Measurements from ENCODE around the gene ZNF600.
"Not testable (repeated sequence)": the region's sequence is repeated elsewhere in the genome, so short reads cannot be mapped to it uniquely, and the experiment has no call there.

Gene ZNF600

DNA sequence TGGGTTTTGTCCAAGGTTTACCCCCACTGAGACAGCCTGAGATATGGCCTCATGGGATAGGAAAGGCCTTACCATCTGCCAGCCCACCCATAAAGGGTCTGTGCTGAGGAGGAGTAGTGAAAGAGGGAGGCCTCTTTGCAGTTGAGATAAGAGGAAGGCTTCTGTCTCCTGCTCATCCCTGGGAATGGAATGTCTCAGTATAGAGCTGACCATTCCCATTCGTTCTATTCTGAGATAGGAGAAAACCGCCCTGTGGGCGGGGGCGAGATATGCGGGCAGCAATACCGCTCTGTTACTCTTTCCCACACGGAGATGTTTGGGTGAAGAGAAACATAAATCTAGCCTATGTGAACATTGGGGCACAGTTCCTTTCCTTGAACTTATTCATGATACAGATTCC, 45.2 kb downstream of the ZNF600 start:
- DNase-seq = not testable (repeated sequence)

DNA sequence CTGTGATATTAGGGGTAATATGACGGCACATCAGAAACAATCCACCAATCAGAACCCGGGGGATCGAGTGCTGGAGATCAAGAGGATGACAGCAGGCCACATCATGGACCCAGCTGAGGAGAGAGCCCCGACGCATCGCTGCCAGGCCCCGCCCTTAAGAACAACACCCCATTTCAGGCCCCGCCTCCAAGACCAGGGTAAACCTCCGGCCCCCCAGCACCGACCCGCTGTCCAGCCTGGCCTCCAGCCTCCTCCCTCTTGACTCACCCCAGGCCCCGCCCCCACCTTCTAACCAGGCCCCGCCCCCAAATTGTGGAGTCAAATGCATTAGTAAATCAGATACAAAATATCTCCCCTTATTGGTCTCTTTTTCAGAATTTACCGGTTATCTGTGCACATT, 47.0 kb downstream of the ZNF600 start:
- no peak for DNase-seq

DNA sequence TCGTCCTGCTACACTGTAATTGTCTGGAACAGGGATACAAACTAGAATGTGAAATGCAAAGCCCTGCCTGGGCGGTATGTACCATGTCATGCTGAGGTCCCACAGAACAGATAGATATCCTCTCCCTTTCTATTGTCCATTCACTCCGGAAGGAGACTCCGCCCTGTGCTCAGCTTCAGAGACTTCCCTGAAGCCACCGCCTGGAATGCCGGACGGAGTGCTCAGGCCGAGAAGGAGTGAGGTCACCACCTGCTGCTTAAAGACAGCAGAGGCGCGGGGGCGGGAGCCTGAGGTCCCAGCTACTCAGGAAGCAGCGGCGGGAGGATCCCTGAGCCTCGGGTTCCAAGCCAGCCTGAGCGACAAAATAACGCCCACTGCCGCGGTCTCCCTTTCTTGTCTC, 50.9 kb downstream of the ZNF600 start:
- DNase-seq = peak; percentile 51

DNA sequence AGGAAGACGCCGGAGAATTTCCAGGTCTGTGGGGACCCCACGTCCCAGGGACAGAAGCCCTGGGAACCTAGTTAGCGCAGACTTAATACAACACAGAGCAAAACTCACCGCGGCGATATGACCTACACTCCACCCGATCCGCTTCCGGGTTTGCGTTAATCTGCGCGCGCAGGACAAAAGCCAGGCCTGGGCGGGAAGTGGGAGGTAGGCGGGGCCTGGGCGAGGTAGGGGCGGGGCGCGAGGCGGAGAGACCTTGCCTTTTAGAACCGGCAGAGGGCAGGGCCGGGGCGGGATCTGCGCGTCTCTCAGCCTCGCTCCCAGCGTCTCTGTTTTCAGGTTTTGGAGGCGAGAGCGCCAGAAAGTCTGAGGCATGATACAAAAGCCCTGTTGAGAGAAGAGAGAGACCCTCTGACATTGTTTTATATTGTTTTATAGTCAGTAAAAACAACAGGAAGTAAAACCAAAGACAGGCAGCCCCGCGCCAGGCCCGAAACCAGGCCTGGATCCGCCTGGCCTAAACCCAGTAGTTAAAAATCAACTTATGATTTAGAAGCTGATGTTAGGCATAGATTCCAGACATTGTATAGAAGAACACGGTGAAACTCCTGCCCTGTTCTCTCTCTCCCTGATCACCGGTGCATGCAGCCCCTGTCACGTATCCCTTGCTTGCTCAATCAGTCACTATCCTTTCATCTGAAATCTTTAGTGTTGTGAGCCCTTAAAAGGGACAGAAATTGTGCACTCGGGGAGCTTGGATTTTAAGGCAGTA, 51.5 kb downstream of the ZNF600 start, which contains the start of gene ZNF611:
Gene ZNF611, minus strand, starts transcription at position 152 of the 769 bp plus-strand sequence. CDS start 19,150 bp downstream, outside the sequence.
- peak; percentile 91 for DNase-seq

DNA sequence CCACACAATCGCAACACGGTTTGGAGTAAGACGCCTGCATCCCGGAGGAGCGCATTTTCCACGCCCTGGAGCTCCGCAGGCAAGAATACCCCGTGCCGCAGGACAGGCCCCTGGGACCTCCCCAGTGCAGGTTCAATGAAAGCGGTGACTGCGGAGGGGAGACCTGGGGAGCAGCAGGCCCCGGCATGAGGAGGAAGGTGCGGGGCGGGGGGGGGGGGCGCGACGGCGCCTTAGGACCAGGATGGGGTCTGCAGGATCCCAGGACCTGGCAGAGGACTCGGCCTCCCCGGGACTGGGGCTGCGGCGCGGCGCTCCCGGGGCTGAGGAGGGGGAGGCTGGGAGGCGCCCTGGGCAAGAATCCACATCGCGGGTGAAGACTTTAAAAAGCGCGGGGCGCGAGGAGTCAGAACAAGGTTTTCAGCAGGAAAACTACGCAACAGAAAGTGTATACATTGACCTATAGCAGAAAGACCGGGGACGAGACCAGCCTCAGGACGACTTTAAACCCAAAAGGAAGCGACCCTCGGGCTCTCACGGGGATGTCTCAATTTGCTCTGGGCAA, 52.2 kb downstream of the ZNF600 start:
- no peak for DNase-seq

DNA sequence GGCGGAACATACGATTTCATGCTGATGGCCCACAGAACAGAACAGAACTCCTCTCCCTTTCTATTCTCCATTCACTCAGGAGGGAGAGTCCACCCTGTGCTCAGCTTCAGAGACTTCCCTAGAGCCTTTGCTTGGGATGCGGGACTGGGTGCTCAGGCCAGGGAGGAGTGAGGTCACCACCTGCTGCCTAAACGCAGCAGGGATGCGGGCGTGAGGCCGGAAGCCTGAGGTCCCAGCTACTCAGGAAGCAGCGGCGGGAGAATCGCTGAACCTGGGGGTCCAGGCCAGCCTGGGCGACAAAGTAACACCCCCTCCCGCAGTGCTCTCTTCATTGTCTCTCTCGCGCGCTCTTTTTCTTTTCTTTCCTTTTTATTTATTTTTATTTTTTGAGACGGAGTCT, 60.5 kb downstream of the ZNF600 start:
- DNase-seq = not testable (repeated sequence)

DNA sequence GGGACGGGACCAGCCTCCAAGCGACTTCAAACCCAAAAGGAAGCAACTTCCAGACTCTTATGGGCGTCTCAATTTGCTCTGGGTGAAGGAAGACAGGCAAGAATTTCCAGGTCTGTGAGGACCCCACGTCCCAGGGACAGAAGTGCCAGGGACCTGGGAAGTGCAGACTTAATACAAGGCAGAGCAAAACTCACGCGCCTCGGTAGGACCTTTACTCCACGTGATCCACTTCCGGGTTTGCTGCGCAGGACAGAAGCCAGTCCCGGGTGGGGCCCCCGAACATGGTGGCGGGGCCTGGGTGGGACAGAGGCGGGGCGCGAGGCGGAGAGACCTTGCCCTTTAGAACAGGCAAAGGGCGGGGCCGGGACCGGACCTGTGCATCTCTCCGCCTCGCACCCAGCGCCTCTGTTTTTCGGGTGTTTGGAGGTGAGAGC, 61.0 kb downstream of the ZNF600 start:
- DNase-seq = no peak

DNA sequence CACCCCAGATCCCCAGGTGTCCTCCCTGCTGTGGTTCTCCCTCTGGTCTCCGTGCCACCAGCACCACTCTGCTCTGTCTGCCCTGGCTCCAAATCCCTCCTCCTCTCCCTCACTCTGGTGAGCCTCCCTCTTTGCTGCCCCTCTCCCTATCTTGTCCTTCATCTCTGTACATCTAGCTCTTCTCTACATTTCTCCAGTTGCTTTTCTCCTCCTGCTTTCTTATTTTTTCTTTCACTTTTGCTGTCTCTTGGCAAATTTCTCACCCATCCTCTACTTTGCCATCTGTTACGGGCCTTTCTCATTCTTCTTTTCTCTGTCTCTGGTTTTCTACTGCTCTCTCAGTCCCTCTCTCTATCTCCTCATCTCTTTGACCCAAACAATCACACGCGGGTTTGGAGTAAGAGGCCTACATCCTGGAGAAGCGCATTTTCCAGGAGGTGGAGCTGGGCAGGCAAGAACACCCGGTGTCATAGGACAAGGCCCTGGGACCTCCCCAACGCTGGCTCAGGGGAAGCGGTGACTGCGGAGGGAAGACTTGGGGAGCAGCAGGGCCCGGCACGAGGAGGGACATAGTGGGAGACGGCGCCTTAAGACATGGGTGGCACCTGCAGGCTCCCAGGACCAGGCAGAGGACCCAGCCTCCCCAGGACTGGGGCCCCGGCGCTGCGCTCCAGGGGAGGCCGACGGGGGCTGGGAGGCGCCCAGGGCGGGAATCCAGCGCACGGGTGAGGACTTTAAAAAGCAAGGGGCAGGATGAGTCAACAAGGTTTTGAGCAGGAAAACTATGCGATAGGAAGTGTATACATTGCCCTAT, 61.7 kb downstream of the ZNF600 start:
- DNase-seq = no peak

DNA sequence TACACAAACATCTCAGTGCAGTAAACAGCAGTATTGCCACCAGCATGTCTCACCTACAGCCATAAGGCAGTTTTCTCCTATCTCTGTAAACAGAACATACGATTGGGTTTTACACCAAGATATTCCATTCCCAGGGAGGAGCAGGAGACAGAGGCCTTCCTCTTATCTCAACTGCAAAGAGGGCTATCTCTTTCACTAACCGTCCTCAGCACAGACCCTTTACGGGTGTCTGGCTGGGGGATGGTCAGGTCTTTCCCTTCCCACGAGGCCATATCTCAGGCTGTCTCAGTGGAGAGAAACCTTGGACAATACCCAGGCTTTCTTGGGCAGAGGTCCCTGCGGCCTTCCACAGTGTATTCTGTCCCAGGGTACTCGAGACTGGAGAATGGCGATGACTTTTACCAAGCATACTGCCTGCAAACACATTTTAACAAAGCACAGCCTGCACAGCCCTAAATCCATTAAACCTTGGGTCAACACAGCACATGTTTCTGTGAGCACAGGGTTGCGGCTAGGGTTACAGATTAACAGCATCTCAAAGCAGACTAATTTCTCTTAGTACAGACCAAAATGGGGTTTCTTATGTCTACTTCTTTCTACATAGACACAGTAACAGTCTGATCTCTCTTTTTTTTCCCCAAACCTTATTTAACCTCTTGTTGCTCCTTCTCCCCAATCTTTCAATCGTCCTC, 62.5 kb downstream of the ZNF600 start:
- not testable (repeated sequence) for DNase-seq

DNA sequence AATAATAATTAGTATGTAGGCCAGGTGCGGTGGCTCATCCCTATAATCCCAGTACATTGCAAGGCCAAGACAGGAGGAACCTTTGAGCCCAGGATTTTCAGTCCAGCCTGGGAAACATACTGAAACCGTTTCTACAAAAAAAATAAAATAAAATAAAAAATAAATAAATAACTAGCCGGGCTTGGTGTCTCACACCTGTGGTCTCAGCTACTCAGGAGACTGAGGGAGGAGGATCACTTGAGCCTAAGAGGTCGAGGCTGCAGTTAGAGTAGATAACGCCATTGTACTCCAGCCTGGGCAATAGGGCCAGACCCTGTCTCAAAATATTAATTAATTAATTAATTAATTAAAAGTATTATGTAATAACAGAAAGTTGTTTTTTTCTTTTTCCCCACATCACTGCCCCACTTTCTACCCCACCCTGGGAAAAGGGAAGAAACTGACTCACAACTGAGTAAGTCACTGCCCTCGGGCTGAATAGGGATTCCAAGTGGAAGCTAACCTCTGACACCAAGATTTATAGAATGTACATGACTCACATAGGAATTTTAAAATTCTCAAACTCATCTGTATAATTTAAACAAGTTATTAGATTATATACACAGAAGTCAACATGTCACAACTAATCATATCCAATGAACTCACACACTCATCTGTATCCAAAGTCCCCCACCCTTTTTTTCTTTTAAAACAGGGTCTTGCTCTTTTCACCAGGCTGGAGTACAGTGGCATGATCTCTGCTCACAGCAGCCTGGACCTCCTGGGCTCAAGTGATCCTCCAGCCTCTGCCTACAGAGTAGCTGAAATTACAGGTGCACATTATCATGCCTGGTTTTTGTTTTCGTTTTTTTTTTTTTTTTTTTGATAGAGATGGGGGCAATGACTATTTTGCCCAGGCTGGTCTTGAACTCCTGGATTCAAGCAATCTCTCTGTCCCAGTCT, 64.3 kb downstream of the ZNF600 start:
- peak; percentile 76 for DNase-seq

DNA sequence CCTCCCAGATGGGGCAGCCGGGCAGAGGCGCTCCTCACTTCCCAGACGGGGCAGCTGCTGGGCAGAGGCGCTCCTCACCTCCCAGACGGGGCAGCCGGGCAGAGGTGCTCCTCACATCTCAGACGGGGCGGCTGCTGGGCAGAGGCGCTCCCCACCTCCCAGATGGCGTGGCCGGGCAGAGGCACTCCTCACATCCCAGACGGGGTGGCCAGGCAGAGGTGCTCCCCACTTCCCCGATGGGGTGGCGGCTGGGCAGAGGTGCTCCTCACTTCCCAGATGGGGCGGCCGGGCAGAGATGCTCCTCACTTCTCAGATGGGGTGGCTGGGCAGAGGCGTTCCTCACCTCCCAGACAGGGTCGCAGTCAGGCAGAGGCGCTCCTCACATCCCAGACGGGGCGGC, 66.0 kb downstream of the ZNF600 start:
- DNase-seq = not testable (repeated sequence)

DNA sequence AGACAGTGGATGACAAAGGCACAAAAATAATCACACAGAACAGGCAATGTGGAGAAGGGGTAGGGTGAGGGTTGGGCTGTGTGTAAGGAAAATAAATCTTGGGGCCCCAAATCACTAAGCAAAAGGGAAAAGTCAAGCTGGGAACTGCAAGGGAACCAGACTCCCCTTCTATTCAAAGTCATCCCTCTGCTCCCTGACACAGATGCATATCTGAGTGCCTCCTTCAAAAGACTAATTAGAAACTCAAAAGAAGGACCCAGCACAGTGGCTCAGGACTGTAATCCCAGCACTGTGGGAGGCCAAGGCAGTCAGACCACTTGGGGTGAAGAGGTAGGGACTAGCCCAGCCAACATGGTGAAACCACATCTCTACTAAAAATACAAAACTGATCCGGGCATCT, 70.1 kb downstream of the ZNF600 start:
- DNase-seq = no peak

DNA sequence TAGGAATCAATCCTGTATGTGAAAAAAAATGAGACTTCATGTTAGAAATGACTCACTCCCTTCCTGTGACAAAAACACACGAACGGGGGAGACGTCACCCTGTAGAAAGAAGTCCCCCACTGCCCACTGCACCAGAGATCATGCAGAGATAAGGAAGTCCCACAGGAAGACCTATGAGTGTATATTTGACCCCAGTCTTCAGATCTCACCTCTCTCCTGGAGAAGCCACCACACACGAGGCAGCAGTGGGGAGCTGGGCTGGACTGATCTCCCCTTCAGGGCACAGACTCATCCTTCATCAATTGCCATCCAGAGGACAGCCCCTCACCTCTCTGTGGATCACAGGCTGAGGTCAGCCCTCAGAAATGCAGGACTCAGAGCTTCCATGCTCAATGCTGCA, 70.7 kb downstream of the ZNF600 start:
- peak; percentile 86 for DNase-seq

DNA sequence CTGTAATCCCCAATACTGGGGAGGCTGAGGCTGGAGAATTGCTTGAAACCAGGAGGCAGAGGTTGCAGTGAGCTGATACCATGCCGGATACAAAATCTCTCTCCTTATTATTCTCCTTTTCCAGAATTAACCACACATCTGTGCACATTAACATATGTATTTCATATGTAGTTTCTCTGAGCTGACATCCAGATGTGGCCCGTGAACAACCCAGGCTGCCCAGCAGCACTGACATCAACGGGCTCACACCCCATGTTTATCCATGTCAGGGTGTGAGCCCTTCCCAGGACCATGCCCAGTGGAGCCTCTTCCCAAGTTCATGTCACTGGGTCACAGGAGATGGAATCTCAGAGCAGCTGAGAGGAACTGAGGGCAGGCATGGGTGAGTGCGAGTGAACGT, 71.3 kb downstream of the ZNF600 start:
- DNase-seq = not testable (repeated sequence)
